Fibroblast of pulmonary artery (primary cell): Measurements from ENCODE around the gene AGRN.

Experiments used
- DNase-seq: peaks from one replicate; pipeline ENCODE4 v3.0.0-alpha.2; 2010; ENCODE audit warnings: low read depth
- H3K4me3 ChIP-seq: replicated peaks from 2 replicates; pipeline ENCODE4 v1.5.1; 2011; ENCODE audit warnings: low read depth, mild to moderate bottlenecking, control low read depth, low read length, moderate library complexity
- TF ChIP-seq, protein P1 (sequence below): IDR thresholded peaks from 2 replicates; pipeline ENCODE4 v1.5.1; 2011; ENCODE audit warnings: mild to moderate bottlenecking, control low read depth, low read length, inconsistent platforms; ENCODE audit errors: missing control alignments

The AGRN gene

DNA sequence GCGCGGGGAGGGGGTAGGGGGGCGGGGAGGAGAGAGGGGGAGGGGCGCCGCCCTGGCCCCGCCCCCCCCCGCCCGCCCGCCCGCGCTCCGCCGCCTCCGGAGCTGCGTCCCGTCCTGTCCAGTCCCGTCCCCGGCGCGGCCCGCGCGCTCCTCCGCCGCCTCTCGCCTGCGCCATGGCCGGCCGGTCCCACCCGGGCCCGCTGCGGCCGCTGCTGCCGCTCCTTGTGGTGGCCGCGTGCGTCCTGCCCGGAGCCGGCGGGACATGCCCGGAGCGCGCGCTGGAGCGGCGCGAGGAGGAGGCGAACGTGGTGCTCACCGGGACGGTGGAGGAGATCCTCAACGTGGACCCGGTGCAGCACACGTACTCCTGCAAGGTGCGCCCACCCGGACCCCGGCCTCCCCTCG lies at the start of gene AGRN:
TSS of gene AGRN (plus strand) at position 121 of the 405 bp plus-strand sequence. CDS start at position 174, 53 bp downstream.
- TF ChIP-seq, protein P1, sequence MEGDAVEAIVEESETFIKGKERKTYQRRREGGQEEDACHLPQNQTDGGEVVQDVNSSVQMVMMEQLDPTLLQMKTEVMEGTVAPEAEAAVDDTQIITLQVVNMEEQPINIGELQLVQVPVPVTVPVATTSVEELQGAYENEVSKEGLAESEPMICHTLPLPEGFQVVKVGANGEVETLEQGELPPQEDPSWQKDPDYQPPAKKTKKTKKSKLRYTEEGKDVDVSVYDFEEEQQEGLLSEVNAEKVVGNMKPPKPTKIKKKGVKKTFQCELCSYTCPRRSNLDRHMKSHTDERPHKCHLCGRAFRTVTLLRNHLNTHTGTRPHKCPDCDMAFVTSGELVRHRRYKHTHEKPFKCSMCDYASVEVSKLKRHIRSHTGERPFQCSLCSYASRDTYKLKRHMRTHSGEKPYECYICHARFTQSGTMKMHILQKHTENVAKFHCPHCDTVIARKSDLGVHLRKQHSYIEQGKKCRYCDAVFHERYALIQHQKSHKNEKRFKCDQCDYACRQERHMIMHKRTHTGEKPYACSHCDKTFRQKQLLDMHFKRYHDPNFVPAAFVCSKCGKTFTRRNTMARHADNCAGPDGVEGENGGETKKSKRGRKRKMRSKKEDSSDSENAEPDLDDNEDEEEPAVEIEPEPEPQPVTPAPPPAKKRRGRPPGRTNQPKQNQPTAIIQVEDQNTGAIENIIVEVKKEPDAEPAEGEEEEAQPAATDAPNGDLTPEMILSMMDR: no peak
- no peak for DNase-seq

DNA sequence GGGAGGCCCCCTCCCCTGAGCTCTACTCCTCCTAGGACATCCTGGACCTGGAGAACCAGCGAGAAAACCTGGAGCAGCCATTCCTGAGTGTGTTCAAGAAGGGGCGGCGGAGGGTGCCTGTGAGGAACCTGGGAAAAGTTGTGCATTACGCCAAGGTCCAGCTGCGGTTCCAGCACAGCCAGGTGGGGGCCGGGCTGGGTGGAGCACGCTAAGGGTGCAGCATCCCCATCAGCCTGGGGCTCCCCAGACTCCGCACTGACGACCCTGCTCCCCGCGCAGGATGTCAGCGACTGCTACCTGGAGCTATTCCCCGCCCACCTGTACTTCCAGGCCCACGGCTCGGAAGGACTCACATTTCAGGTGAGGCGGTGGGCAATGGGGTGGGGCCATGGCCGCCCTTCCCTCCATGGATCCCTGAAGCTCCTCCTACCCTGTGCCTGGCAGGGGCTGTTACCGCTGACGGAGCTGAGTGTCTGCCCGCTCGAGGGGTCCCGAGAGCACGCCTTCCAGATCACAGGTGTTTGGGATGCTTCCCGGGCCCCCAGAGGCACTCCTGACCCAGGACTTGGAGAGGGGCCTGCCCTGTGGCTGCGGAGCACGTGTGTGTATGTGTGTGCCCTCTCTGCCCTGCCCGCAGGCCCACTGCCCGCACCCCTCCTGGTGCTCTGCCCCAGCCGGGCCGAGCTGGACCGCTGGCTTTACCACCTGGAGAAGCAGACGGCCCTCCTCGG lies 49.5 kb upstream of the AGRN start:
- no peak for DNase-seq
- no peak overlapping the region for H3K4me3 ChIP-seq
- TF ChIP-seq, protein P1: no peak

More for the DNA sequence above, at the start of gene AGRN:
- peak within 1 kb of the TSS; percentile 51 for H3K4me3 ChIP-seq

DNA sequence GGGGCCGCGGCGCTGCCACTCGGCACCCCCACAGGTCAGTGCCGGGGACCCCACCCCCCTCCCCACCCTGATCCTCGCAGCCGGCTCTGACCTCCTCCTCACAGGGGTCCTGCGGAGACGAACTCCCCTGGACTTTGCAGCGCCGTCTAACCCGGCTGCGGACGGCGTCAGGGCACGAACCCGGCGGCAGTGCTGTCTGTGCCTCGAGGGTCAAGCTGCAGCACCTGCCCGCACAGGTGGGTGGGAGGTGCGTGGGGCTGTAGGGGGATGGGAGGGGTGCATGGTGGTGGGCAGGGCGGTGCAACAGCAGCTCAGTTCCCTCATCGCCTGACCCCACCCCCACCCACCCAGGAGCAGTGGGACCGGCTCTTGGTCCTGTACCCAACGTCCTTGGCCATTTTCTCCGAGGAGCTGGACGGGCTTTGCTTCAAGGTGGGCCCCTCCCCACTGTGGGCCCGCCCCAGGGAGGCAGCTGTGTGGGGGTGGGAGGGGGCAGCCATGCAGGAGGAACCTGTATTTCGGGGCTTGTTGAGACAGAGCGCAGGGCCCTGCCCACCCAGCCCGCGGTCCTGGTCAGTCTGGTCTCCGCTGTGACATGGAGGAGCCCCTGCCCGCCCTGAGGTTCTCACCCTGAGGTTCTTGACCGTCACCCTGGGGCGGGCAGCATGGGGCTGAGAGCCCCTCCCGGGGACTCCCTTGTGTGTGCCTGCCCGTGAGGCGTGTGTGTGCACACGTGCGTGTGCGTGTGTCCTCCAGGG lies 48.8 kb upstream of the AGRN start:
- no peak for DNase-seq
- TF ChIP-seq, protein P1: no peak
- no peak overlapping the region for H3K4me3 ChIP-seq

DNA sequence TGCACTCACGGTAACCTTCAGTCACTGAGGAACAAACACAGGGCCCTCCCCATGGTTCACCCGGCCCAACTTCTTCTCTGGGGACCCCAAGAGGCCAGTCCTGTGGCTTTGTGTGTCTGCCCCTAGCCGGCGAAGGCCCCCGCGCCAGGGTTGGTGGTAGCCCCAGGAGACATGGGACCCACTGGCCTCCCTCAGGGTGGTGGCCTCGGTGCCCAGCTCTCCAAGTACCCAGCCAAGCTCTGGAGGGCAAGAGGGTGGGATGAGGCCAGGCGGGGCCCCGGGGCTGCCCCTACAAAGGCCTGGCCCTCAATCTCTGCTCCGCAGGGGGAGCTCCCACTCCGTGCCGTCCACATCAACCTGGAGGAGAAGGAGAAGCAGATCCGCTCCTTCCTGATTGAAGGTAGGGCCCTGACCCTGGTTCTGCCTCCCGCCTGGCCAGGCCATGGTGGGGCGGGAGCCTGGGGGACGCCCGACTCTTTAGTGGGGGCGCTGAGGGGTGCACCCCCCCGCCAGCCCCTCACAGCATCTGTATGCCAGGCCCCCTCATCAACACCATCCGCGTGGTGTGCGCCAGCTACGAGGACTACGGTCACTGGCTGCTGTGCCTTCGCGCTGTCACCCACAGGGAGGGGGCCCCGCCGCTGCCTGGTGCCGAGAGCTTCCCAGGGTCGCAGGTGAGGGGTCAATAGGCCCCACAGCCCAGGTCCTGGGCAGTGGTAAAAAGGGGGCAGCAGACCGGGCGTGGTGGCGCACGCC lies 48.0 kb upstream of the AGRN start:
- DNase-seq: no peak
- H3K4me3 ChIP-seq: no peak overlapping the region
- TF ChIP-seq, protein P1: no peak

DNA sequence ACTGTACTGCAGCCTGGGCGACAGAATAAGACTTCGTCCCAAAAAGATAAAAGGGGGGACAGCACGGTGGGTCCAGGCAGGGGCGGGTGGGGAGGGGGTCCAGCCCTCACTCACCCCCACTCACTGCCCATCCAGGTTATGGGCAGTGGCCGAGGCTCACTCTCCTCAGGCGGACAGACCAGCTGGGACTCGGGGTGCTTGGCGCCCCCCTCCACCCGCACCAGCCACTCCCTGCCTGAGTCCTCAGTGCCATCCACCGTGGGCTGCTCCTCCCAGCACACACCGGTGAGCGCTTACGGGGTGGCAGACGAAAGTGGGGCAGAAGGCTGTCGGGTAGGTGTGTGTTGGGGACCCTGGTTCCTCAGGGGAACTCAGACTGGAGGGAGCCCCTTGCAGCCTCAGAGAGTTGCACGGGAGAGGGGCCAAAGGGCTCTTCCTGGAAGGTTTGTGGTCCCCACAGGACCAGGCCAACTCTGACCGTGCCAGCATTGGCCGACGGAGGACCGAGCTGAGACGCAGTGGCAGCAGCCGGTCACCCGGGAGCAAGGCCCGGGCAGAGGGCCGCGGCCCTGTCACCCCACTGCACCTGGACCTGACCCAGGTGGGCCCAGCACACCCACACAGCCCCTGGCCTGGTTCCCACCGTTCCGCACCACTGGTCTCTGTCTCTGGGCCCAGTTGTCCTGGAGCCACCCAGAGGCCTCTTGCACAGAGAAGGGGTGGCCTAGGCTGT lies 47.0 kb upstream of the AGRN start:
- no peak for DNase-seq
- no peak overlapping the region for H3K4me3 ChIP-seq
- TF ChIP-seq, protein P1: no peak
